Mesenchymal stem cell (in vitro differentiated cells and primary cell): ENCODE measurements around the gene NR2F1. TPM values are rescaled to one million over a fixed set of nuclear protein-coding genes. Genes with fewer than 3 reads are reported as not detected.
"Not testable (repeated sequence)": the region's sequence is repeated elsewhere in the genome, so short reads cannot be mapped to it uniquely, and the experiment has no call there.

Experiments
- DNase-seq: peaks from one replicate; pipeline ENCODE4 v3.0.0-alpha.2; 2013
- H2AFZ ChIP-seq: one replicate; pipeline ENCODE4 v1.6.1; 2013; ENCODE audit warnings: low read depth, mild to moderate bottlenecking, control low read depth, inconsistent platforms, low read length, moderate library complexity
- H2AK5ac ChIP-seq: 2 replicates; pipeline ENCODE4 v1.6.1; 2013; ENCODE audit warnings: low read length, moderate library complexity, mild to moderate bottlenecking, inconsistent platforms; ENCODE audit not compliant: severe bottlenecking
- H2BK120ac ChIP-seq: one replicate; pipeline ENCODE4 v1.6.1; 2013; ENCODE audit warnings: low read depth, mild to moderate bottlenecking, inconsistent platforms, low read length, moderate library complexity
- H2BK12ac ChIP-seq, 2 experiments: one replicate each; pipeline ENCODE4 v1.6.1; 2013; ENCODE audit warnings: inconsistent platforms in 2 of 2, low read length in 2 of 2, mild to moderate bottlenecking in 2 of 2, moderate library complexity in 2 of 2, control low read depth in 1 of 2
- H2BK15ac ChIP-seq: one replicate; pipeline ENCODE4 v1.6.1; 2013; ENCODE audit warnings: mild to moderate bottlenecking, low read depth, inconsistent platforms; ENCODE audit not compliant: poor library complexity, severe bottlenecking
- H2BK5ac ChIP-seq: 2 replicates; pipeline ENCODE4 v1.6.1; 2013; ENCODE audit warnings: low read depth, mild to moderate bottlenecking, low read length, control low read depth, inconsistent platforms; ENCODE audit not compliant: poor library complexity, severe bottlenecking
- H3K14ac ChIP-seq, 2 experiments: one replicate each; pipeline ENCODE4 v1.6.1; 2013; ENCODE audit warnings: inconsistent platforms in 2 of 2, low read length in 2 of 2, control low read depth in 1 of 2, mild to moderate bottlenecking in 1 of 2, moderate library complexity in 1 of 2
- H3K18ac ChIP-seq, 2 experiments: one replicate each; pipeline ENCODE4 v1.6.1; 2013; ENCODE audit warnings: inconsistent platforms in 2 of 2, low read length in 2 of 2, control low read depth in 1 of 2, low read depth in 1 of 2, mild to moderate bottlenecking in 1 of 2
- H3K23ac ChIP-seq, 2 experiments: one replicate each; pipeline ENCODE4 v1.6.1; 2013; ENCODE audit warnings: inconsistent platforms in 2 of 2, low read length in 2 of 2, mild to moderate bottlenecking in 2 of 2, moderate library complexity in 2 of 2, control low read depth in 1 of 2
- H3K27ac ChIP-seq: 2 replicates; pipeline ENCODE4 v1.5.1; 2013; ENCODE audit warnings: mild to moderate bottlenecking, moderate library complexity, low read length, control low read depth, inconsistent platforms; ENCODE audit not compliant: poor library complexity, severe bottlenecking
- H3K27me3 ChIP-seq, 2 experiments: 2 replicates each; pipeline versions ENCODE4 v1.6.1 to v1.7.0; 2013; ENCODE audit warnings: low read length in 2 of 2, mild to moderate bottlenecking in 2 of 2, moderate library complexity in 2 of 2, control low read depth in 1 of 2, inconsistent platforms in 1 of 2; ENCODE audit not compliant: control insufficient read depth in 1 of 2, insufficient read depth in 1 of 2
- H3K36me3 ChIP-seq, 2 experiments: 2 replicates each; pipeline versions ENCODE4 v1.6.1 to v1.7.0; 2013; ENCODE audit warnings: low read length in 2 of 2, control low read depth in 1 of 2, inconsistent platforms in 1 of 2, low read depth in 1 of 2, mild to moderate bottlenecking in 1 of 2; ENCODE audit not compliant: insufficient read depth in 2 of 2, control insufficient read depth in 1 of 2
- H3K4ac ChIP-seq, 2 experiments: one replicate each; pipeline ENCODE4 v1.6.1; 2013; ENCODE audit warnings: inconsistent platforms in 2 of 2, low read length in 2 of 2, mild to moderate bottlenecking in 2 of 2, moderate library complexity in 2 of 2, control low read depth in 1 of 2, low read depth in 1 of 2
- H3K4me1 ChIP-seq: 2 replicates; pipeline ENCODE4 v1.6.1; 2013; ENCODE audit warnings: low read depth, low read length, control low read depth; ENCODE audit not compliant: control insufficient read depth, insufficient read depth
- H3K4me2 ChIP-seq: 2 replicates; pipeline ENCODE4 v1.6.1; 2013; ENCODE audit warnings: low read length, mild to moderate bottlenecking, inconsistent platforms; ENCODE audit not compliant: poor library complexity, severe bottlenecking
- H3K4me3 ChIP-seq, 2 experiments: 2 replicates each; pipeline versions ENCODE4 v1.5.1 to v1.7.0; 2013; ENCODE audit warnings: low read length in 2 of 2, mild to moderate bottlenecking in 2 of 2, control low read depth in 1 of 2, low read depth in 1 of 2; ENCODE audit not compliant: insufficient read depth in 1 of 2
- H3K79me1 ChIP-seq: replicated peaks from 2 replicates; pipeline ENCODE4 v1.6.1; 2013; ENCODE audit warnings: mild to moderate bottlenecking, control low read depth, low read length, inconsistent platforms; ENCODE audit not compliant: poor library complexity, severe bottlenecking
- H3K9ac ChIP-seq: 2 replicates; pipeline ENCODE4 v1.7.0; 2013; ENCODE audit warnings: mild to moderate bottlenecking, low read length, moderate library complexity
- H3K9me3 ChIP-seq: 2 replicates; pipeline ENCODE4 v1.7.0; 2013; ENCODE audit warnings: mild to moderate bottlenecking, low read length; ENCODE audit not compliant: control insufficient read depth
- H4K8ac ChIP-seq: one replicate; pipeline ENCODE4 v1.6.1; 2013; ENCODE audit warnings: inconsistent platforms, mild to moderate bottlenecking, low read length, moderate library complexity
- H4K91ac ChIP-seq: one replicate; pipeline ENCODE4 v1.6.1; 2013; ENCODE audit warnings: mild to moderate bottlenecking, low read length, inconsistent platforms
- WGBS: methylation state at CpG from one replicate; pipeline ENCODE4 v1.1.7; 2013; ENCODE audit warnings: mixed read lengths; 5-methylcytosine and 5-hydroxymethylcytosine counted together
- polyA plus RNA-seq, 2 experiments: library from polyadenylated mRNA; stranded (reverse); fragments of 200-250 nt; gene quantifications; one replicate each; pipeline ENCODE4 v1.2.3, GENCODE V29; 2013

NR2F1 gene
- polyA plus RNA-seq (2013, experiment 1 of 2) = 206 TPM
- 191 TPM for polyA plus RNA-seq (2013, experiment 2 of 2)

- H3K27me3 ChIP-seq = peaks cover 0 to 12% of the 10 kb centered on the region in 2 experiments
- peak within 1 kb of the TSS; percentile 20 for H2BK5ac ChIP-seq
- peak; percentile 100 for DNase-seq
- H3K4me1 ChIP-seq = peaks cover 22% of the 10 kb centered on the region
- peak within 1 kb of the TSS; percentile 84 for H4K91ac ChIP-seq
- no peaks in the 10 kb centered on the region for H3K36me3 ChIP-seq
- H2BK120ac ChIP-seq = peak within 1 kb of the TSS; percentile 99
- peak within 1 kb of the TSS; percentile 51 for H3K27ac ChIP-seq
- H2AFZ ChIP-seq = no peak within 1 kb of the TSS
- H3K4me2 ChIP-seq = peak within 1 kb of the TSS; percentile 98
- peak within 1 kb of the TSS; percentile 72 to 95 for H3K4me3 ChIP-seq
- peak within 1 kb of the TSS; percentile 89 for H3K9ac ChIP-seq
- H3K18ac ChIP-seq = peak within 1 kb of the TSS; percentile 97 to 98
- H3K79me1 ChIP-seq = peaks cover 6% of the 10 kb centered on the region
- H2AK5ac ChIP-seq = no peak within 1 kb of the TSS
- peak within 1 kb of the TSS; percentile 82 to 99 for H3K14ac ChIP-seq
- peak within 1 kb of the TSS; percentile 97 for H2BK15ac ChIP-seq
- H2BK12ac ChIP-seq = peak within 1 kb of the TSS in 1 of 2 experiments; percentile 77
- peak within 1 kb of the TSS; percentile 95 to 99 for H3K4ac ChIP-seq
- under 1% methylated on average over 12 of the region's 21 CpGs for WGBS
- peak within 1 kb of the TSS in 1 of 2 experiments; percentile 89 for H3K23ac ChIP-seq
- no peaks in the 10 kb centered on the region for H3K9me3 ChIP-seq
- H4K8ac ChIP-seq = peak within 1 kb of the TSS; percentile 19
Measured at GRCh38 chr5:93582677-93583438, at the start of gene NR2F1. NR2F1 (plus strand) TSS chr5:93583222; CDS start chr5:93585024, 1,802 bp downstream.

DNA sequence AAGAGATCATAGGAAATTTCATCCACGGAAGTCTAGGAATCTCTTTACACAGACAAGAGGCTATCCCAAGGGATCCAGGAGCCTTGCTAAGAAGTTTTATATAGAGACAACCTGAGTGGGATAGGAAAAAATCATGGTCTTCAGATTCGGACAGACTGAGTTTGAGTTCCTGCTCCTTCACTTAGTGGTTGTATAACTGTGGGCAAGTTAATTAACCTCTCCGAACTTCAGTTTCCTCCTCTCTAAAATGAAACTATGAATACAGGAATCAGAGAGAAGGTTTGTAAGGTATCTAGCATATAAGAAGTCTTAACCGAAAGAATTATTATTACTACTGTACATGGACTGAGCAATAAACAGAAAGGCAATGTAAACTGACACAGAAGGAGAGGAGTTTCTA, 37.1 kb upstream of the NR2F1 start:
- WGBS = 83% methylated on average over 1 of the region's 4 CpGs
- H4K91ac ChIP-seq = no peak overlapping the region
- H2BK12ac ChIP-seq = no peak overlapping the region
- H3K36me3 ChIP-seq = peaks cover 0 to 16% of the 10 kb centered on the region in 2 experiments
- H2AFZ ChIP-seq = no peak overlapping the region
- DNase-seq = no peak
- no peak overlapping the region for H3K4me2 ChIP-seq
- H4K8ac ChIP-seq = no peak overlapping the region
- H3K79me1 ChIP-seq = no peaks in the 10 kb centered on the region
- H3K14ac ChIP-seq = no peak overlapping the region
- no peaks in the 10 kb centered on the region for H3K9me3 ChIP-seq
- H3K23ac ChIP-seq = no peak overlapping the region
- no peaks in the 10 kb centered on the region for H3K4me1 ChIP-seq
- H2BK15ac ChIP-seq = no peak overlapping the region
- H3K9ac ChIP-seq = no peak overlapping the region
- no peak overlapping the region for H3K4ac ChIP-seq
- H3K27me3 ChIP-seq = no peaks in the 10 kb centered on the region
- no peak overlapping the region for H3K4me3 ChIP-seq
- H2BK120ac ChIP-seq = no peak overlapping the region
- no peak overlapping the region for H3K18ac ChIP-seq
- no peak overlapping the region for H3K27ac ChIP-seq
- H2BK5ac ChIP-seq = no peak overlapping the region
- H2AK5ac ChIP-seq = no peak overlapping the region

- H3K23ac ChIP-seq, H3K9ac ChIP-seq, H3K27me3 ChIP-seq, H2BK12ac ChIP-seq, H2BK15ac ChIP-seq, H3K27ac ChIP-seq, H3K4me2 ChIP-seq, H3K14ac ChIP-seq, H2AK5ac ChIP-seq, H3K4me3 ChIP-seq, H2AFZ ChIP-seq, H3K79me1 ChIP-seq, H3K18ac ChIP-seq, H3K4me1 ChIP-seq, H2BK120ac ChIP-seq, H4K8ac ChIP-seq, H3K9me3 ChIP-seq, DNase-seq, H4K91ac ChIP-seq, H2BK5ac ChIP-seq, H3K4ac ChIP-seq: not testable (repeated sequence)
- 100% methylated on average over 2 of the region's 3 CpGs for WGBS
- peaks cover 0 to 23% of the 10 kb centered on the region in 2 experiments for H3K36me3 ChIP-seq
Measured at GRCh38 chr5:93549594-93549993, 33.4 kb upstream of the NR2F1 start.

GRCh38 chr5:93557021-93557604, 25.9 kb upstream of the NR2F1 start:
- Histone ChIP-seq H3K4me2 (no peak overlapping the region), H3K14ac (no peak overlapping the region), H2AK5ac (no peak overlapping the region), H4K91ac (no peak overlapping the region), H3K27ac (no peak overlapping the region), H3K9me3 (no peaks in the 10 kb centered on the region), H3K18ac (no peak overlapping the region), H3K23ac (no peak overlapping the region), H3K4ac (no peak overlapping the region), H3K36me3 (peaks cover 0 to 14% of the 10 kb centered on the region in 2 experiments), H3K27me3 (no peaks in the 10 kb centered on the region), H2BK5ac (no peak overlapping the region), H3K4me1 (no peaks in the 10 kb centered on the region), H3K4me3 (no peak overlapping the region), H2BK12ac (no peak overlapping the region), H3K79me1 (no peaks in the 10 kb centered on the region), H4K8ac (no peak overlapping the region), H2AFZ (no peak overlapping the region), H2BK15ac (no peak overlapping the region), H2BK120ac (no peak overlapping the region), H3K9ac (no peak overlapping the region)
- no CpG with 5 or more reads among the region's 2 CpGs for WGBS
- no peak for DNase-seq
